Gastrocnemius medialis (tissue), 4 donors: ENCODE results near the gene TRAF1.

Experiments used
- POLR2A ChIP-seq, 2 donors: fragments of 450-650 bp; IDR thresholded peaks; one replicate each; pipeline ENCODE4 v1.6.1; 2017; ENCODE audit warnings: antibody characterized with exemption in 2 of 2, mild to moderate bottlenecking in 2 of 2, moderate library complexity in 2 of 2
- TF ChIP-seq, protein P1 (sequence below), 5 experiments: fragments of 450-650 bp in 3 of 5; fragments of 200-600 bp in 2 of 5; sonication (generic) in 2 of 5; IDR thresholded peaks in 4 of 5; conservative IDR thresholded peaks in 1 of 5; 1 replicate in 4 of 5; 2 replicates in 1 of 5; pipeline ENCODE4 v1.5.1; 2016 to 2019; ENCODE audit warnings: antibody characterized with exemption in 5 of 5, mild to moderate bottlenecking in 3 of 5, moderate library complexity in 3 of 5

DNA sequence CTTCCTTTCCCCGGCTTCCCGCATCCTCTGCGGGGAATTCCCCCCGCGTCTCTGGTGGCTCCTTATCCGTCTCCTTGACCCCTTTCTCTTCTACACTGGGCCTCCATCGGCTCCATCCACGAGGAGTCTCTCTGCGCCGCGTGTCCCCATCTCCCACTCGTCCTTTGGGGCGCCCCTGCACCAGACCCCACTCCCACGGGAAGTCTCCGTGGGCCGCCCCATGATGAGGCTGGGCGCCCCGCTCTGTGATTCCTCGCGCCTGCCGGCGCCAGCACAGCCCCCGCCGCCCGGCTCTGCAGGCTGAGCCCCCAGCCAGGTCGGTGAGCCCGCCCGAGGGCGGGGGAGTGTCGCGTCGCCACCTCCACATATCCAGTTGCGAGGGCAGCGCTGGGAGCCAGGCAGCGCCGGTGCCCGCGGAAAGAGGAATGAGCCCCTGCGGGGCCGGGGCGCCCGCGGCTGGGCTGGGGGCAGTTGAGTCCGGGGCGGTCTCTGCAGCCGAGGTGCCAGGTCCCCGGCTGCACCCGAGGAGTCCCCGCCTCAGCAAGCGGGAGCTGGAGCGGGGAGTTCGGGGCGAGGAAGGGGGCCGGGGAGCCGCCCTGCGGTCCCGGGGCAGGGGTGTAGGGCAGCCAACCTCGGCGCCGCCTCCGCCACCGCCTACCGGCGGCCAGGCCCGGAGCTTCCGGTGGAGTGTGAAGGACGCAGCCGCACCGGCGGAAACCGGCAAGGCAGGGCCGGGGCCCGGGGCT, 2.1 kb upstream of the TRAF1 start:
- TF ChIP-seq, protein P1, sequence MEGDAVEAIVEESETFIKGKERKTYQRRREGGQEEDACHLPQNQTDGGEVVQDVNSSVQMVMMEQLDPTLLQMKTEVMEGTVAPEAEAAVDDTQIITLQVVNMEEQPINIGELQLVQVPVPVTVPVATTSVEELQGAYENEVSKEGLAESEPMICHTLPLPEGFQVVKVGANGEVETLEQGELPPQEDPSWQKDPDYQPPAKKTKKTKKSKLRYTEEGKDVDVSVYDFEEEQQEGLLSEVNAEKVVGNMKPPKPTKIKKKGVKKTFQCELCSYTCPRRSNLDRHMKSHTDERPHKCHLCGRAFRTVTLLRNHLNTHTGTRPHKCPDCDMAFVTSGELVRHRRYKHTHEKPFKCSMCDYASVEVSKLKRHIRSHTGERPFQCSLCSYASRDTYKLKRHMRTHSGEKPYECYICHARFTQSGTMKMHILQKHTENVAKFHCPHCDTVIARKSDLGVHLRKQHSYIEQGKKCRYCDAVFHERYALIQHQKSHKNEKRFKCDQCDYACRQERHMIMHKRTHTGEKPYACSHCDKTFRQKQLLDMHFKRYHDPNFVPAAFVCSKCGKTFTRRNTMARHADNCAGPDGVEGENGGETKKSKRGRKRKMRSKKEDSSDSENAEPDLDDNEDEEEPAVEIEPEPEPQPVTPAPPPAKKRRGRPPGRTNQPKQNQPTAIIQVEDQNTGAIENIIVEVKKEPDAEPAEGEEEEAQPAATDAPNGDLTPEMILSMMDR (IDR thresholded peaks at IDR 0.05 in 4 of 5, conservative IDR thresholded peaks at IDR 0.05 in 1 of 5), result peak in 3 of 5 experiments; percentile 20 to 44 (median 23)
- TF ChIP-seq POLR2A (IDR thresholded peaks at IDR 0.05), result peak; percentile 22 to 58
